Measurements from ENCODE around the gene ARHGAP15. TPM values are rescaled to one million over a fixed set of nuclear protein-coding genes. Genes with fewer than 3 reads are reported as not detected.

The ARHGAP15 gene
- total RNA-seq, 1 experiment from 2014 or later: not detected

- no peak for DNase-seq (ENCODE audit: low read depth)
These were observed 96.7 kb downstream of the ARHGAP15 start for GRCh38 chr2:143225931-143226330.

DNA sequence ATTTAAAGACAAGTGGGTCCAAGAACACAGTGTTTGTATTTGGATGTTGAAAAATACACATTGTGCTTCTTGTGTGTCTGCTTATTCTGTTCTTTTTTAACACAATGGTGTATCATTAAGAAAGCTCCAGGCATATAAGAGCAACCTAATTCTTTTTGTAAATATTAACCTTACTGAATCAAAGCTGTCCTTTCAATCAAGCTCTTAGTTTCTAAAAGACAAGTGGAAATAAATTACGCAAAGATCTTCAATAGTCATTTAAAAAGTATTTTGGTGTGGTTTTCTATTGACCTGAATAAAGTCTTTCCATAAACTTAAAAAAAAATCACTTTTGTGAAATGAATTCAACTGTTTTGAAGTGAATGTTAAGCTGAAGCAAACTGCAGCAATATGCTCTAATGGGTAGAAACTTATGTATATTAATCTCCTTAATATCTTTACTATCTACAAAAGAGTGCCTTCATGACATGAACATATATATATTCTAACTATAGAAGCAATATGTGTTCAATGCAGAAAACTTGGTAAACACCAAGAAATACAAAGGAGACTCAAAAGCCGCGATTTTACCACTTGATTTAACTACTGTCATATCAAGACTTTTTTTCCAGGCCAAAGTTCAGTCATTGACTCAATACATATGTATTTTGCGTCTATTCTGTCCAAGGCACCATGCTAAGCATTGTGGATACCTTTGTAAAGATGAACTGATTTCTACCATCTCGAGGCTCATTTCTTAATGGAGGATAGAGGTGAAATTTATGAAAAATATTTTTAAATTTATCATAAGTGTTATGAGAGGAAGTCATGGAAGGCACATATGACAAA lies 97.7 kb downstream of the ARHGAP15 start:
- DNase-seq (ENCODE audit: low read depth): no peak

DNA sequence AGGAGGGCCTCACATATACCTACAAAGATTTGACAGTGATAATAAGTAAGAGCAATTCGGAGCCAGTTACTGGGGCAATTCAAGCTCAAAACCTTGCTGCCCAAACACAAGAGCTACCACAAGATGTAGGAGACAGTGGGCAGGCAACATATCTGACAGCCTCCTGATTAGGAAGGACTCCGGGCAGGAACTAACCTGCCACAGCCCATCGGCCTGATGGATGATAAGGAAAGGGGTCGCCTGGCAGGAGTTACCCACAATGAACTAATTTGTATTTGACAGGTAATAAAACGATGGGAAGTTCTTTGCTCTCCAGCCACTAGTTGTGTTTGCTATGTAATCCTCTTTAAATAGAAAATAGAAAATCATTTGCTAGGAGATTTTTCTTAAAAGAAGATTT lies 100.2 kb downstream of the ARHGAP15 start:
- DNase-seq (ENCODE audit: low read depth): no peak

DNA sequence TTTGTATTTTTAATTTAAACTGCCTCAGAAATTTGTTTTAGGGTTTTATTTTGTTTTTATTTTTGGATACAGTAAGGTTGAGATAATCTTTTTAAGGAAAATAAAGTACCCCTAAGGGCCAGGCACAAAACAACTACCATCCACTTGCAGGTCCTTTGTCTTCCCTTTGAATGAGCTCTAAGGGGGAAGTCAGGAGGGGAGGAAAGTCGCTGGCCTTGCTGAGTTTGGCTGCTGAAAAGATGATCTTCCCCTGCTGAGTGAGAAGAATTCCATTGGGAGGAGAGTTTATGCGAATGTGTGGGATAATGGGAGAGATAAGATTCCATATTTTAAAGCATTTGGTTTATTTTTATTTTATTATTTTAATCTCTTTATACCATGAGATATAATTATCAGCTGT lies 100.7 kb downstream of the ARHGAP15 start:
- DNase-seq (ENCODE audit: low read depth): no peak

- peak; percentile 3 for DNase-seq (ENCODE audit: low read depth)
These were observed 101.5 kb downstream of the ARHGAP15 start for GRCh38 chr2:143230506-143231253.

DNA sequence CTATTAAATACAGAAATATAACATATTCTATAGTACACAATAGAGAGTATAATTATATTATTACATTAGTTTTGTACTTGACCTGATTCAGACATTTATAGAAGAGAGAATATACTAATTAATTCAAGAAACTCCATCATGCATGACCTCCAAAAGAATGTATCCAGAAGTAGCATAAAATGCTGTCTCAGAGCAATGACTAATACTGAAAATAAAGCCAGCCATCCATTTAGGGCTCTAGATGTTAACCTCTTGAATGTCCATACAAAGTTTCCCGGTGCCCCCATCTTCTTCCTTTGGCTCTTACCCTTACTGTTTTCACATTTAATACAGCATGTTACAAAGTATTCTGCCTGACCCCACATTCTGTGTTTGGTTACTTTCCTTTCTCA lies 102.0 kb downstream of the ARHGAP15 start:
- no peak for DNase-seq (ENCODE audit: low read depth)

GRCh38 chr2:143237146-143237777 lies 108.0 kb downstream of the ARHGAP15 start:
- no peak for DNase-seq (ENCODE audit: low read depth)

DNA sequence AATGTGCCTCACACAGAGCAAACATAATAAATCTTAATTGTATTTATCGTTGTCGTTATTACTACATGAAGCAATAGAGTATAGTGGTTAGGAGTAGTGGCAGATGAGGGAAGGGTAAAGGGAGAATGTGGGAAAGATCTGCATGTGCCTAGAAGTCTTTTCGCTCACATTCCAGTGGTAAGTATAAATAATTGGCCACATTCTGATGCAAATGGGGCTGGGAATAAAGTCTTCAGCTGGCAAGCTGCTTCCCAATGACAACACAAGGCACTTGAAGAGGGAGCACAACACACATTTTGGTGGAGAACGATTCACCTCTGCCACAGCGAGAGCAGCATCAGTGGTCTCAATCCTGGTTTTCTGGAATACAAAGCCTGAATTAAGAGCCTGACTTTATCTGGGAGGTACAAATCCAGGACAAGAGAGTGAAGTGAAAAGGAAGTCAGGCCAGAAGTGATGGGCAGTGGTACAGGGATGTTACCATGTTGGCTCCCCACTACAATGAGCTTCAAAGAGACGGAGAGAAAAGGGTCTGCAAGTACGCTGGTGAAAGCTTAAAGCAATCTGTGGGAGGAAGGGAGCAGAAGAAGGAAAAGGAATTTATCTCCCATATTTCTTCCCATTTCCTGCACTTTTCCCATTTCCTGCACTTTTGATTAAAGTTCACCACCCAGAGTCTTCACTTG lies 112.3 kb downstream of the ARHGAP15 start:
- DNase-seq (ENCODE audit: low read depth): no peak

GRCh38 chr2:143246246-143246645 lies 117.0 kb downstream of the ARHGAP15 start:
- DNase-seq (ENCODE audit: low read depth): no peak

DNA sequence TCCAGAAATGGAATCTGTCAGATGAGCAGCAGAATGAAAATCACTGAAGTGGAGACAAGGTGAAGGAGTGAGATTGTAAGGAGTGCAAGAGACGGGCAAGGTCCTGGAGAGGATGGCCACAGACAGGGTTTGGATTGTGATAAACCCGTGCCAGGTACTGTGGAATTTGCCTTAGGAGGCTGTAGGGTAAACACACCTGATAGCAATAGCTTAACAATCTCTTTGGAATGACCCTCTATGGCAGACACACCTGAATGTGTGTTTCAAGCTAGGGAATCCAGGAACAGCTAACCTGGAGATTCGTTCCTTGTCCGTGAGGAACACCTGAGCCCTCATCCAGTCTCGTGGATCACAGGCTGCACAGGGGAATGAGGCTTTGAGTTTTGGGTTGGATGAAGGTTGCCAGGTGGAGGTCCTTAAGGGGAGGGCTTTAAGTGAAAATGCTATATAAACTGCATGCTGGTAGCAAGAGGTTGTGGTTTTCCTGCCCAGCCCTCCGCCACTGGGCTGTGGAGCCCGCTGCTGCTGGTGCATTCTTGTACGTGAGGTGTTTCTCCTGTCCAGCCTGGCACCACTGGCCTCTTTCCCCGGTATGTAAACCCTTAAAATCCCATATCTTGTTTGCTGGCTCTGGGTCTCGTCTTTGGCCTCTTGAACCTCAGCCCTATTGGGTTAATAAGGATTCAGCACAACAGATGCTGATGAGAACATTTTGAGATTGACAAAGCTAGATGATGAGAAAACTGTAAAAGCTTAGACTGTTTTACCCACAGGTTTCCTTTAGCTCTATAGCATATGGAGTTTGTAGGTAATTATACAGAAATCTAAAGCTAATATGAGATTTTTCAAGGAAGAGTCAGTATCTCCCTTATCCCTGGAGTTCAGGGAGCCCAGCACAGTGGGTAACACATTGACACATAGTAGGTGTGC lies 117.9 kb downstream of the ARHGAP15 start:
- no peak for DNase-seq (ENCODE audit: low read depth)

DNA sequence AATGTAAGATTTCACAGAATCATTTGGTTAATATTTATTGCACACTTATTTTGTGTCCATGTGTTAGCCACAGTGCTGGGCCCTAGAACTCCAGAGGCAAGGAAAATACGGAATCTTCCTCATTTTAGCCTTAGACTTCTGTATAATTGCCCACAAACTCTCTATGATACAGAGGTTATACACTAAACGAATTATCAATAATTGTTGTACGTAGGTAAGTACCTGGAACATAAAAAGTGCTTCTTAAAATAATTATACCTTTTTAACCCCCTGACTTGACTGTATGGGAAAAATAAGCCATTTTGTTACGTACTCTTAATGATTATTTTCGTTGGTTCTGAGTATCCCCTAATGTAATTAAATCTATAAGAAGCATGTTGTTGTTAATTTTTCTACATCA lies 119.4 kb downstream of the ARHGAP15 start:
- no peak for DNase-seq (ENCODE audit: low read depth)

GRCh38 chr2:143251681-143252080 lies 122.5 kb downstream of the ARHGAP15 start:
- no peak for DNase-seq (ENCODE audit: low read depth)

GRCh38 chr2:143252138-143252907 lies 123.1 kb downstream of the ARHGAP15 start:
- no peak for DNase-seq (ENCODE audit: low read depth)

GRCh38 chr2:143254110-143254509 lies 124.9 kb downstream of the ARHGAP15 start:
- no peak for DNase-seq (ENCODE audit: low read depth)

DNA sequence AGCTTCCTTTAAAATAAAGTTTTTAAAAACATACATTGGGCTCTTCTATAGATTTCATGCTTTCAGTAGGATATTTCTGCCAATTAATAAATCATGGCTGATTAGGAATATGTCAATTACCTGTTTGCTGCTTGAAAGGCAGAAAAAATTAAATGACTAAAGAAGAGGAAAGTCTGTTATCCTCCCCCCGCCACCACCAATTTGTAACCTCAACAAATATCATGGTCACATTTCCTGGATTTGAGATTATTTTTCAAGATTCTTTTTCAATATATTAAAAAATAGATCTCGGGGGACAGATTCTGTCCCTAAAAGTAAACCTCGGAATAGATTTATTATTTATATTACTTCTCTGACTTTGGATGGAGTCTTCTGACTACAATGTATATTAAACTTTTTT lies 125.9 kb downstream of the ARHGAP15 start:
- no peak for DNase-seq (ENCODE audit: low read depth)

DNA sequence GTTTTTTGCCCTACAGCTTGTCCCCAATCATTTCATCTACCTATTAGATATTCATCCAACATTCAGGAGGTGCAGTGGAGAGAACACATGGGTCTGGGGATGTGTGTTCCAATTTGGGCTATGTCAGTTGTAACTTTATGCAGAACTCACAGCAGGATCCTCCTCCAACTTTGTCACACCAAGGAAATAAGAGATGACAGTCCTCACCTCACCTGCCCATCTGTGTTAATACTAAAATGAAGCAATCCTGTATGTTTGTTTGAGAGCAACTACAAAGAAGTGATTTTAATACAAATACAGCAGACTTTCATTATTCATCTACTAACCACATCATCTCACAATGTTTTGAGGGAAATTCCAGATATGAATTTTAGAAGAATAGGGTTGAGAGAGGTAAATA lies 126.7 kb downstream of the ARHGAP15 start:
- DNase-seq (ENCODE audit: low read depth): no peak

- DNase-seq (ENCODE audit: low read depth): no peak
These were observed 129.1 kb downstream of the ARHGAP15 start for GRCh38 chr2:143258126-143258892.

DNA sequence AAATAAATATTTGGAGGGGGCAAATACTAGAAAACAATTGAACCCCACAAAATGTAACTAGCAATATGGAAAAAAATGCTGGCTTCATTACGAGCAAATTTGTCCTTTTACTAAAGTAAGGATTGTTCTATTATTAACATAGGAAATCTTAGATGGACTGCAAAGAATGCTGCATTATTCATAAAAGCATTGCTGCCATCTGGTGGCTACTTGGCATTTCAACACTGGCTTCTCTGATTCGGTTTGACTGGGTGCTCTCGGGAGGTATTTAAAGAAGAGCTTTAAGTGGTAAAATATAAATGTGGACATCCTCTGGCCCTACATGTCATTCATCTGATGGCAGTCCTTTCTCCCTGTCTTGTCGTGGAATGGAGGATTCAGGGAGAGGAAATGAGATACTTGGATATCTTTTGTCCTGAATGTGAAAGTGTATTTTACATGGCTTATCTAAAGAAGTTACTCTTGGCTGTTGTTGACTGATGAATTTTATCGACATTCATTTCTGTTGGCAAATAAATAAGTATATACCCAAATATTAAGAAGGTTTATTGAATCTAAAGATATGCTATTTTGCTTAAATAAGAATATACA lies 130.2 kb downstream of the ARHGAP15 start:
- DNase-seq (ENCODE audit: low read depth): peak; percentile 60

DNA sequence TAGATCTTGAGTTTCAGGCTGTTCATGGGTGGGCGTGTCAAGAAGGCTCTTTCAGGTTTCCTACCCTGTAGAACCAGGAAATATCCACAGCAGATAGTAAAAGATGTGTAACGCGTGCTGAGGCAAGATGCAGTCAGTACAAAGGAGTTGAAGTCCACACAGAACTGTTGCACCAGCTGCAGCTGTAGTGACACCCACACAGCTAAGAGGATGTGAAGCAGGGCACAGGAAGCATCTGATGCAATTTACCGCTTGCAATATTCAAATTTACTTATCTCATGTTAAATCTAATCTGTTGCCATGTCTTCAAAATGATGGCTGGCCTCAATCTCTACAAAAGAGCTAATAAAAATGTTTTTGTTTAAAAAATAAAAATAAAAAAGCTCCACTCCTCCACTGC lies 132.8 kb downstream of the ARHGAP15 start:
- no peak for DNase-seq (ENCODE audit: low read depth)
